CD4-positive, alpha-beta T cell treated with Interleukin-2 at 100 ng/mL for 4 hours (primary cell): ENCODE measurements around the gene TVP23A.

Experiments used
- DNase-seq: peaks from one replicate; pipeline ENCODE4 v3.0.0-alpha.2; 2020; ENCODE audit warnings: low spot score

TVP23A gene

DNA sequence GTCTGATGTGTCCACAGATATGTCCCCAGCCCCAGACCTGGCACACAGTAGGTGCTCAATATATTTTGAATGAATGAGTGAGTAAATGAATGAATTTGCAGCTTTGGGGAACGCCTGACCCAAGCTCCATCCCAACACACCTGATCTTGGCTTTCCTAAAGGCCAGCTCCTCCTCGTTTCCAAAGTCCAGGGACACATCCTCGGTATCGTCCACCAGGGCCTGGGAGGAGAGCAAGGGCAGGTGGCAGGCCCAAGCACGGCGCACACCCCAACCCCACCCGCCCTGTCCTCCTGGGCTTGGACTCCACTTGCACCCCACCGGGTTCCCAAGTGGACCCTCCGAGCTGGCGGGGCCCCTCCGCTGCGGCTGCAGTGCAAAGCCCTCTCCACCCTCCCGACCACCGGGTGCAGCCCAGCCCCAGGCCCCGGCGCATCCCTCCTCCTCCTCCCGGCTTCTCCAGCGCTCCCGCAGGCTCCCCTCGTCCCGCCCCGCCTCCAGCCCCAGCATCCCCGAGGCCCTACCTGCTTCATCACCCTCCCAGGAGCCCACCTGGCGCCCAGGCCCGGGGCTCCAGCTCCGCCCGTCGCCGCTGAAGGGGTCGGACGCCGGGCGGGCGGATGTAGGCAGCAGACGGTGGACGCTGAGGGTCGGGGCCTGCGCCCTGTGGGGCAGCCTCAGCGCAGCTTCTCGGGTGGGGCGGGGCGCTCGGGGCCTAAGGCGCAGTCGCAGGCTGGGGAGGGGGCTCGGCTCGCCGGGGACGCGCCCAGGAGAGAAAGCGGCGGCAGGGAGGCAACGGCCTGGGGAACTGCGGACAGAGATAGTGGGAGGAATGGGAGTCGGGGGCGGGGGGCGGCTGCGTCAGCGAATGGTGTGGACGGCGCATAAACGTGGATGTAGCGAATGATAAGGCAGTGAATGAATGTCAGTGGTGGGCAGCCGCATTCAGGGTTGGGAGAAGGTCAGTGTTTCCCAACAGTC is at the start of gene TVP23A:
Gene TVP23A (minus strand): TSS at position 832 of the 979 bp plus-strand sequence. CDS start 301 bp downstream, at position 531.
- no peak for DNase-seq

GRCh38 chr16:10868104-10868595 is 49.6 kb upstream of the TVP23A start:
- DNase-seq: no peak

GRCh38 chr16:10867199-10867598 is 48.6 kb upstream of the TVP23A start:
- no peak for DNase-seq

DNA sequence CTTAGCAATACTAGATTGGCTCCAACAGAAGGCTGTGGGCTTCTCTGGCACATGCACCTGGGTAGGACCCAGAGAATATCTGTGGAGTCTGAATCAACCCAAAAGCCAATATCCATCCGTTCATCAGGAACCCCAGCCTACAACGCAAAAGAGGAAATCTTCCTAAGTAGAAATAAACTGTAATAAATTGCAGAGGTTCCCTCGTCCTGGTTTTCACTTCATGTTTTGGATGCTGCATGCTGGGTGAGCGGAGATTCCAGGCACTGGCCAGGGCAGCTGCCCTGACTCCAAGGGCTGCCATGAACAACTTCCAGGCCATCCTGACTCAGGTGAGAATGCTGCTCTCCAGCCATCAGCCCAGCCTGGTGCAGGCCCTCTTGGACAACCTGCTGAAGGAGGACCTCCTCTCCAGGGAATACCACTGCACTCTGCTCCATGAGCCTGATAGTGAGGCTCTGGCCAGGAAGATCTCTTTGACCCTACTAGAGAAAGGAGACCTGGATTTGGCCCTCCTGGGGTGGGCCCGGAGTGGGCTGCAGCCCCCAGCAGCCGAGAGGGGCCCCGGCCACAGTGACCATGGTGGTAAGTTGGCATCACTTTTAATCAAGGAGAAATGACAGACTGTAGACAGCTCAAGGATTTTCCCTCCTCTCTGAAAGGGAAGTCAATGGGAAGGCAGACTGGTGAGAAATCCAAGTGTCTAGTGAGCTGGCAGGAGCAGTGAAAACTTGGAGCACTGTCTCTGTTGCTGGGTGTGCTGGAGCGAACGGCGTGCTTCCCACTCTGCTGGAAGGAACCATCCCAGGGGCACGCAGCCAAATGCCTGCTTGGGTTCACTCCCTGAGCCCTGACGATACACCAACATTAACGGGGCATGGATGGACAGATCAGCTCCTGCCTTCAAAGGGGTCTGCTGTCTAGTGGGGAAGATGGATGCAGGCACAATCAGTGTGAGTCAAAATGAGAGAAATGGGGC is 47.7 kb upstream of the TVP23A start:
- no peak for DNase-seq

- DNase-seq: no peak
Measured at GRCh38 chr16:10862438-10862837, 43.8 kb upstream of the TVP23A start.

DNA sequence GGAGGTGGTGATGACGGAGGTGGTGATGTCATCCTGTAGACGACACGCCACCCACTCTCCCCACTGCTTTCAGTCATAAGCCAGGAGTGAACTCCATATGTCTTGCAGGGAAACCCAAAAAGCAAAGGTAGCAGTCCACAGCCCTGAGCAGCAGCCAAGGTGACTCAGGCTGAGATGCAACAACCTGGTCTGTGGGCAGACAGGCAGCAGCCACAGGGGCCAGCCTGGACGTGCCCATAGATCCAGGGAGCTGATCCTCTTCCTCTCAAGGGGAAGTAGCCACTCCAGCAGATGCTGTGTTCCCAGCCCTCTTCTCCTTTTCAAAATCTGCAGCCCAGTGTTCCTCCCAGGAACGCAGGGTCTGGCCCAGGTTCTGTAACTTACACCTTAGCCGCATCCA is 41.1 kb upstream of the TVP23A start:
- DNase-seq: no peak

GRCh38 chr16:10859020-10859419 is 40.4 kb upstream of the TVP23A start:
- DNase-seq: no peak

DNA sequence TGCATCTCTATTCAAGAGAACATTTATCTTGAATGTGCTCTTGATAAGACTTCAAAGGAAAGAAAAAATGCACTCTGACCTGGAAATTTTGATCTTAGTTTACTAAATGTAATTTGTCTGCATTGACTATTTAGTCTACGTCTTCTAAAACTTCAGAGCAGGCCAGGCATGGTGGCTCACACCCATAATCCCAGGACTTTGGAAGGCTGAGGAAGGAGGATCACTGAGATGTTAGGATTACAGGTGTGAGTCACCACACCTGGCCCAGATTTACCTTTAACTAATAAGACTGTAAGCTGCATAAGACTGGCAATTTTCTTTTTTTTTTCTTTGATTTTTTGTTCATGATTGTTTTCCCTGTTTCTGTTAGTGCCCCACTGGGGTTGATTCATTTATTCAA is 39.6 kb upstream of the TVP23A start:
- DNase-seq: no peak

DNA sequence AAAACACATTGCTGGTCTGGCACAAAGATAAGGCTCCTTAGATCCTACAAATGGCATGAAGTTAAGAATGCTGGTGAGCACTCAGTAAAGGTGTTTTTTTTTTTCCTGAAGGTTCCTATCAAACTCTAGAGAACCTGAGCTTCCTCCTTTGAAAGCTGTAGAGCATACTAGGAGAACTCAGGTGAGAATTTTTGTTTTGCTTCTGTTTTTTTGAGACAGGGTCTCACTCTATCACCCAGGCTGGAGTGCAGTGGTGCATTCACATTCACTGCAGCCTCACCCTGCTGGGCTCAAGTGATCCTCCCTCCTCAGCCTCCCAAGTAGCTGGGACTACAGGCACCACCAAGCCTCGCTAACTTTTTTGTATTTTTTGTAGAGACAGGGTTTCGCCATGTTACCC is 37.4 kb upstream of the TVP23A start:
- no peak for DNase-seq

DNA sequence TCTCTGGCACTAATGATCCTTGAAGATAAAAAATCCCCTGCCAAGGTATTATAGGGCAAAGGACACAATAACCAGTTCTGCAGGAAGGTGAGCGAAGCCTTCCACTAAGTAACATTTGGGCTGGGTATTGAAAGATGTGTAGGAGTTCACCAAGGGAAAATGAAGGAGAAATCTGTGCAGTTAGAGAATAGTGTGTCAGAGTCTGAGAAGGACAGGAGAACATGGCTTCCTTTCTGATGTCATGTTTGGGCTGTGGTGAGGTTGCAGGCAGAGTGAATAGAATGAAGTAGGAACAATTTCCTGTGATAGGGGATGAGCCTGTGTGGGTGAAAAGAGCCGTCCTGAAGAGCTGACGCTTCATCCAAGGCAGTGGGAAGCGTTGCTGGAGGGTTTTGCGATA is 34.4 kb upstream of the TVP23A start:
- no peak for DNase-seq

- no peak for DNase-seq
Measured at GRCh38 chr16:10852286-10852685, 33.7 kb upstream of the TVP23A start.

GRCh38 chr16:10851512-10851911 is 32.9 kb upstream of the TVP23A start:
- no peak for DNase-seq

GRCh38 chr16:10850478-10850850 is 31.9 kb upstream of the TVP23A start:
- no peak for DNase-seq

GRCh38 chr16:10849736-10850477 is 31.3 kb upstream of the TVP23A start:
- no peak for DNase-seq

GRCh38 chr16:10847176-10847575 is 28.6 kb upstream of the TVP23A start:
- no peak for DNase-seq

DNA sequence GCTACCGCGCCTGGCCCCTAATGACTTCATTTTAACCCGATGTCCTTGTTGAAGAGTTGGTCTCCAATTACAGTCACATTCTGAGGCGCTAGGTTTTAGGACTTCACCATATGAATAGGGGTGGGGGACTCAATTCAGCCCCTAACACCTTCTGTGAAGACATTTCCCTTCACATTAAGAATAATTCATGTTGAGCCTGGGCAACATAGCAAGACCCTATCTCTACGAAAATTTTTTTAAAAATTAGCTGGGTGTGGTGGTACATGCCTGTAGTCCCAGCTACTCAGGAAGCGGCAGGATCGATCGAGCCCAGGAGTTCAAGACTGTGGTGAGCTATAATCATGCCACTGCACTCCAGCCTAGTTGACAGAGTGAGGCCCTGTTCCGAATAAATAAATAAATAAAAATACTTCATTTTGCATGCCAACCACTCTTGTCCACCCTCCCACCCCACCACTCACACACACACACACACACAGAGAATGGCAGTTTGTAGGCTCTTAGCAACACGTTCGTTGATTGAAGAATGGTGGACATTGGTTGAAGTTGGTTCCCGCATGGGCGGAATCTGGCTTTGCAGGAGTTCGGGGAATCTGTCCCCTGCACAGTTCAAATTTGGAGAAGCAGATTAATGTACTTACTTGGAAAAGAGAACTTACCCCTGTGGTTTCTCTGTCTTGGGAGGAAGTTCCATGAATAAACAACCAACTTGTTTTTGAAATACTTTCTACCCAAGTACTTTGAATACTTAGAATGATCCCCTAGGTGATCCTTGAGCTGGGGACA is 27.8 kb upstream of the TVP23A start:
- no peak for DNase-seq

DNA sequence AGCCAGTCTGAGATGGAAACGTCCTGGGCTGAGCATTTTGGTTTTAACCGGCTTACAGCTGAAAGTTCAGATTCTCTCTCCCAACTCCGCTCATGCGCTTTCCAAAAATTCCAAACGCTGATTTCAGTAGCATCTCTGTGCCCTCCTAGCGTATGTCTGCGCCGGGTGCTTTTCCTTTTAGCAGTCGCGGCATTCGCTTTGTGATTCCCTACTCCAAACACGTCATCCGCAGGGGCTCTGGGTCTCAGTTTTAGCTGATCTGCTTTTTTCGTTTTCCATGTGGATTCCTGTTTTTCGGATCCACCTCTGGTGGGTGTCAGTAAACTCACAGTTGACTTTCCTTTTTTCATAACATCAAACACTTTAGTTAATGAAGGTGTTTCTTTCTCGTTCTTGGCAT is 22.1 kb upstream of the TVP23A start:
- DNase-seq: no peak

GRCh38 chr16:10839279-10839666 is 20.7 kb upstream of the TVP23A start:
- no peak for DNase-seq

GRCh38 chr16:10838621-10839278 is 20.2 kb upstream of the TVP23A start:
- DNase-seq: no peak

DNA sequence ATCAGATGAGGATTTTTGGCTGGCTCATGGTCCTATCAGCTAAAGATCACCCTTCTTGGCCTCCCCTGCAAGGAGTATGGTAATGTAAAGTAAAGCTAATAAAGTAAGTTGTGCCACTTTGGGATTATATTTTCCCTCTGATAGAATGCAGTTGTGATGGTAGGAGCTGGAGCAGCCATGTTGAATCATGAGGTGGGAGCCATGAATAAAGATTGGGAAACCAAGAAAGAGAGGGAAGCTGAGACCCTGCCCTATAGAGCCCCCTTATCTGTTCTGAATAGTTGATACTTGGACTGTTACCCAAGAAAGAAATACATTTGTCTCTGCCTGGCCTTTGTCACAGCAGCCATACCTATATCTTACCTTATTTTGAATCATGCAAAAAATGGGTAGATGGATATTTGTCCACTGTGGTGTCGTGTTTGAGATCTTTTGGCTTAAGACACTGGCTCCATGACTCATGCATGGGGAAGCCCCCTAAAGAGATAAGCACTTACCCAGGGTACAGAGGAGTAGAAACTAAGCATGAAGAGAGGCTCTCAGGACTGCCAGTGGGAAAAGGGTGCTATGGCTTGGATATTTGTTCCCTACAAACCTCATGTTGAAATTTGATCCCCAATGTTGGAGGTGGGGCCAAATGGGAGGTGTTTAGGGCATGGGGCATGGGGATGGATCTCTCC is 17.7 kb upstream of the TVP23A start:
- DNase-seq: no peak
